HG02852 (cell line): ENCODE measurements around the gene KRTCAP2.

Source experiments
- ATAC-seq: cut with Tn5 transposase; IDR thresholded peaks from one replicate; pipeline ENCODE4 v1.9.1; 2021; ENCODE audit warnings: mild to moderate bottlenecking, moderate library complexity; ENCODE audit not compliant: unreplicated experiment

Gene KRTCAP2

GRCh38 chr1:155184835-155185782 is 12.0 kb upstream of the KRTCAP2 start:
- ATAC-seq: no peak

GRCh38 chr1:155184351-155184811 is 11.3 kb upstream of the KRTCAP2 start:
- no peak for ATAC-seq

- no peak for ATAC-seq
These were observed 10.7 kb upstream of the KRTCAP2 start for GRCh38 chr1:155183775-155184221.

GRCh38 chr1:155182052-155182550 is 9.0 kb upstream of the KRTCAP2 start:
- ATAC-seq: no peak

GRCh38 chr1:155181371-155182051 is 8.4 kb upstream of the KRTCAP2 start:
- ATAC-seq: no peak

GRCh38 chr1:155179112-155180031 is 6.3 kb upstream of the KRTCAP2 start:
- ATAC-seq: no peak

GRCh38 chr1:155178441-155179111 is 5.5 kb upstream of the KRTCAP2 start:
- ATAC-seq: no peak

- ATAC-seq: no peak
These were observed 4.8 kb upstream of the KRTCAP2 start for GRCh38 chr1:155177918-155178281.

- ATAC-seq: no peak
These were observed 4.3 kb upstream of the KRTCAP2 start for GRCh38 chr1:155177192-155177917.

GRCh38 chr1:155176544-155177071 is 3.5 kb upstream of the KRTCAP2 start:
- no peak for ATAC-seq

GRCh38 chr1:155175927-155176371 is 2.8 kb upstream of the KRTCAP2 start:
- no peak for ATAC-seq

- ATAC-seq: no peak
These were observed 2.3 kb upstream of the KRTCAP2 start for GRCh38 chr1:155175281-155175926.

- no peak for ATAC-seq
These were observed 1.5 kb upstream of the KRTCAP2 start for GRCh38 chr1:155174324-155175280.

GRCh38 chr1:155173478-155174323 is 597 bp upstream of the KRTCAP2 start, which contains the start of gene TRIM46:
Gene TRIM46, plus strand, starts transcription at chr1:155173849. Its CDS starts 118 bp downstream, at chr1:155173967.
- no peak for ATAC-seq

GRCh38 chr1:155171836-155172731 is 1.0 kb downstream of the KRTCAP2 start:
- no peak for ATAC-seq
